Smooth muscle cell (in vitro differentiated cells): ENCODE measurements around the gene PLEKHA5. TPM values are rescaled to one million over a fixed set of nuclear protein-coding genes. Genes with fewer than 3 reads are reported as not detected.

Source experiments
- DNase-seq: peaks from one replicate; lab custom pipeline; 2025; ENCODE audit not compliant: unreplicated experiment; lab: John Stamatoyannopoulos, UW
- H2AFZ ChIP-seq: fragments of 200-600 bp; sonication (generic); 2 replicates; pipeline ENCODE4 v1.6.0; 2016; ENCODE audit warnings: antibody characterized with exemption, low read depth, mild to moderate bottlenecking
- H3F3A ChIP-seq: fragments of 200-600 bp; sonication (generic); 2 replicates; pipeline ENCODE4 v1.6.0; 2017; ENCODE audit warnings: antibody characterized with exemption, low read depth
- H3K27ac ChIP-seq: fragments of 200-600 bp; sonication (generic); 2 replicates; pipeline ENCODE4 v1.5.1; 2016; ENCODE audit warnings: low read depth, mild to moderate bottlenecking
- H3K27me3 ChIP-seq: fragments of 200-600 bp; sonication (generic); 2 replicates; pipeline ENCODE4 v1.6.1; 2016; ENCODE audit warnings: low read depth, mild to moderate bottlenecking
- H3K36me3 ChIP-seq: fragments of 200-600 bp; sonication (generic); 2 replicates; pipeline ENCODE4 v1.5.1; 2016; ENCODE audit warnings: low read depth
- H3K4me1 ChIP-seq: fragments of 200-600 bp; sonication (generic); 2 replicates; pipeline ENCODE4 v1.5.1; 2016; ENCODE audit warnings: low read depth
- H3K4me2 ChIP-seq: fragments of 200-600 bp; sonication (generic); 2 replicates; pipeline ENCODE4 v1.6.0; 2016; ENCODE audit warnings: mild to moderate bottlenecking
- H3K4me3 ChIP-seq: fragments of 200-600 bp; sonication (generic); 2 replicates; pipeline ENCODE4 v1.5.1; 2016; ENCODE audit warnings: mild to moderate bottlenecking
- H3K79me2 ChIP-seq: fragments of 200-600 bp; sonication (generic); 2 replicates; pipeline ENCODE4 v1.6.0; 2016; ENCODE audit warnings: low read depth, mild to moderate bottlenecking
- H3K9ac ChIP-seq: fragments of 200-600 bp; sonication (generic); 2 replicates; pipeline ENCODE4 v1.6.0; 2016; ENCODE audit warnings: low read depth
- H3K9me3 ChIP-seq: fragments of 200-600 bp; sonication (generic); replicated peaks from 2 replicates; pipeline ENCODE4 v1.5.1; 2016; ENCODE audit warnings: low read depth
- H4K20me1 ChIP-seq: fragments of 200-600 bp; sonication (generic); 2 replicates; pipeline ENCODE4 v1.6.0; 2016; ENCODE audit warnings: low read depth
- CTCF ChIP-seq: fragments of 200-600 bp; sonication (generic); IDR thresholded peaks from 2 replicates; pipeline ENCODE4 v1.5.1; 2017; ENCODE audit warnings: borderline replicate concordance, mild to moderate bottlenecking, antibody characterized with exemption; ENCODE audit not compliant: insufficient read depth, poor library complexity, severe bottlenecking
- WGBS: methylation state at CpG from one replicate; pipeline ENCODE4 v1.1.7; 2016; ENCODE audit warnings: low lambda C conversion rate; 5-methylcytosine and 5-hydroxymethylcytosine counted together
- polyA plus RNA-seq: library from polyadenylated mRNA; unstranded; fragments of >200 nt; fragmentation: Nextera tagmentation; extraction: Ambion mirVana; gene quantifications from 2 replicates; pipeline ENCODE4 v1.2.1, GENCODE V29; 2016
- total RNA-seq: library from RNA; depleted of rRNA; stranded (reverse); fragments of >200 nt; gene quantifications from 2 replicates; pipeline ENCODE4 v1.2.3, GENCODE V29; 2014

PLEKHA5 gene
- total and polyA plus RNA-seq, 2 experiments from 2014 or later, result 21.4 to 43.1 TPM

- no peak for TF ChIP-seq CTCF
- H3K27ac ChIP-seq, result no peak overlapping the region
- 95% methylated on average over 5 of the region's 5 CpGs for WGBS
- H4K20me1 ChIP-seq, result no peaks in the 10 kb centered on the region
- no peak overlapping the region for H3K4me3 ChIP-seq
- H3K27me3 ChIP-seq, result no peaks in the 10 kb centered on the region
- no peak overlapping the region for H3K9ac ChIP-seq
- no peaks in the 10 kb centered on the region for H3K36me3 ChIP-seq
- H3K4me2 ChIP-seq, result no peak overlapping the region
- H3F3A ChIP-seq, result no peaks in the 10 kb centered on the region
- no peak overlapping the region for H2AFZ ChIP-seq
- peaks cover 3% of the 10 kb centered on the region for H3K4me1 ChIP-seq
- DNase-seq, result no peak
- H3K9me3 ChIP-seq, result no peaks in the 10 kb centered on the region
- no peaks in the 10 kb centered on the region for H3K79me2 ChIP-seq
Observed at GRCh38 chr12:19376691-19377090, 247.2 kb downstream of the PLEKHA5 start.

- no peak overlapping the region for H2AFZ ChIP-seq
- no peak for TF ChIP-seq CTCF
- H3F3A ChIP-seq, result no peaks in the 10 kb centered on the region
- WGBS, result 13% methylated on average over 4 of the region's 4 CpGs
- H3K9ac ChIP-seq, result no peak overlapping the region
- DNase-seq, result no peak
- H4K20me1 ChIP-seq, result no peaks in the 10 kb centered on the region
- no peak overlapping the region for H3K4me3 ChIP-seq
- peaks cover 10% of the 10 kb centered on the region for H3K4me1 ChIP-seq
- no peaks in the 10 kb centered on the region for H3K36me3 ChIP-seq
- no peaks in the 10 kb centered on the region for H3K27me3 ChIP-seq
- peak overlapping the region; percentile 56 for H3K4me2 ChIP-seq
- peak overlapping the region; percentile 78 for H3K27ac ChIP-seq
- no peaks in the 10 kb centered on the region for H3K79me2 ChIP-seq
- H3K9me3 ChIP-seq, result no peaks in the 10 kb centered on the region
Observed at GRCh38 chr12:19382111-19382526, 252.6 kb downstream of the PLEKHA5 start.

- Histone ChIP-seq H3K4me3 (no peak overlapping the region), H3K4me2 (peak overlapping the region; percentile 56), H3K27me3 (no peaks in the 10 kb centered on the region), H3K27ac (peak overlapping the region; percentile 78), H3K79me2 (no peaks in the 10 kb centered on the region), H3K9ac (no peak overlapping the region), H3K36me3 (no peaks in the 10 kb centered on the region), H2AFZ (no peak overlapping the region), H3F3A (no peaks in the 10 kb centered on the region), H3K4me1 (peaks cover 10% of the 10 kb centered on the region), H4K20me1 (no peaks in the 10 kb centered on the region), H3K9me3 (no peaks in the 10 kb centered on the region)
- 91% methylated on average over 9 of the region's 9 CpGs for WGBS
- no peak for DNase-seq
- no peak for TF ChIP-seq CTCF
Observed at GRCh38 chr12:19382563-19382962, 253.0 kb downstream of the PLEKHA5 start.

GRCh38 chr12:19387161-19387560, 257.6 kb downstream of the PLEKHA5 start:
- no peaks in the 10 kb centered on the region for H3K27me3 ChIP-seq
- peaks cover 3% of the 10 kb centered on the region for H3K4me1 ChIP-seq
- H3K27ac ChIP-seq, result no peak overlapping the region
- no peaks in the 10 kb centered on the region for H3F3A ChIP-seq
- H4K20me1 ChIP-seq, result no peaks in the 10 kb centered on the region
- no peak overlapping the region for H3K4me2 ChIP-seq
- DNase-seq, result no peak
- H3K9me3 ChIP-seq, result no peaks in the 10 kb centered on the region
- H3K4me3 ChIP-seq, result no peak overlapping the region
- H3K9ac ChIP-seq, result no peak overlapping the region
- H3K36me3 ChIP-seq, result no peaks in the 10 kb centered on the region
- TF ChIP-seq CTCF, result no peak
- 65% methylated on average over 2 of the region's 2 CpGs for WGBS
- H2AFZ ChIP-seq, result no peak overlapping the region
- H3K79me2 ChIP-seq, result no peaks in the 10 kb centered on the region
